ENCODE data around the gene MAD1L1. TPM values are rescaled to one million over a fixed set of nuclear protein-coding genes. Genes with fewer than 3 reads are reported as not detected.

Gene MAD1L1
- total and polyA plus RNA-seq, 2 of the 8 experiments (the other 6 are each of a cell fraction or from before 2014, with no cell fraction given) = 40.4 to 44.6 TPM

- TF ChIP-seq CHD7 (IDR thresholded peaks at IDR 0.05; ENCODE audit: insufficient replicate concordance, low read length) (no peak), CHD2 (IDR thresholded peaks at IDR 0.05; ENCODE audit: low read length) (no peak), SAP30 (IDR thresholded peaks at IDR 0.05; ENCODE audit: insufficient read depth, insufficient replicate concordance, low read length) (no peak), CBX8 (IDR thresholded peaks at IDR 0.05; ENCODE audit: borderline replicate concordance, low read depth, low read length) (no peak)
Observed at GRCh38 chr7:1942941-1943289, 289.8 kb downstream of the MAD1L1 start (continued).
